CD4-positive, alpha-beta T cell (primary cell): ENCODE data around the gene NUMBL. TPM values are rescaled to one million over a fixed set of nuclear protein-coding genes. Genes with fewer than 3 reads are reported as not detected.

Source experiments
- ATAC-seq: fragments of 200-7000 bp; cut with Tn5 transposase; one replicate; pipeline ENCODE4 v1.10.0; 2022; ENCODE audit warnings: mild to moderate bottlenecking; ENCODE audit not compliant: poor library complexity
- CTCF ChIA-PET: fragments of 350-600 bp; sonication (Branson Sonifier 250); formaldehyde crosslinking; loops from one replicate; lab custom pipeline; 2021; ENCODE audit warnings: antibody characterized with exemption, inconsistent platforms; lab: Charles Lee
- POLR2A ChIA-PET: fragments of 350-600 bp; sonication (Branson Sonifier 250); formaldehyde crosslinking; loops from one replicate; lab custom pipeline; 2021; ENCODE audit warnings: antibody characterized with exemption, inconsistent platforms; lab: Charles Lee
- DNase-seq, 14 experiments: peaks; one replicate each; pipeline ENCODE4 v3.0.0-alpha.2; 2013 to 2020; ENCODE audit warnings: mixed read lengths in 2 of 14
- H3K27ac ChIP-seq, 2 donors: one replicate each; pipeline versions ENCODE4 v1.5.1 to v1.7.0; 2013; ENCODE audit warnings: low read length in 2 of 2, low read depth in 1 of 2, mild to moderate bottlenecking in 1 of 2
- H3K27me3 ChIP-seq, 2 experiments: 1 replicate in 1 of 2; 2 replicates in 1 of 2; pipeline versions ENCODE4 v1.6.1 to v1.7.0; 2013; ENCODE audit warnings: low read length in 2 of 2, control low read depth in 1 of 2, mild to moderate bottlenecking in 1 of 2, moderate library complexity in 1 of 2; ENCODE audit not compliant: insufficient read depth in 2 of 2, control insufficient read depth in 1 of 2
- H3K36me3 ChIP-seq: one replicate; pipeline ENCODE4 v1.6.1; 2013; ENCODE audit warnings: low read length, control low read depth; ENCODE audit not compliant: insufficient read depth
- H3K4me1 ChIP-seq: one replicate; pipeline ENCODE4 v1.6.1; 2013; ENCODE audit warnings: low read length, control low read depth; ENCODE audit not compliant: insufficient read depth
- H3K4me3 ChIP-seq: one replicate; pipeline ENCODE4 v1.5.1; 2013; ENCODE audit warnings: mild to moderate bottlenecking, low read length, moderate library complexity
- H3K9me3 ChIP-seq, 2 experiments: 1 replicate in 1 of 2; 2 replicates in 1 of 2; pipeline versions ENCODE4 v1.6.1 to v1.7.0; 2013; ENCODE audit warnings: low read length in 2 of 2, mild to moderate bottlenecking in 2 of 2, control low read depth in 1 of 2, moderate library complexity in 1 of 2; ENCODE audit not compliant: control insufficient read depth in 1 of 2, insufficient read depth in 1 of 2
- H3K27ac Mint-ChIP-seq: one replicate; pipeline ENCODE4 v1.8.0; 2020; ENCODE audit warnings: mixed read lengths
- H3K27me3 Mint-ChIP-seq: one replicate; pipeline ENCODE4 v1.8.0; 2021; ENCODE audit warnings: mixed read lengths
- H3K36me3 Mint-ChIP-seq: one replicate; pipeline ENCODE4 v1.8.0; 2021; ENCODE audit warnings: low read depth, mixed read lengths
- H3K4me1 Mint-ChIP-seq: one replicate; pipeline ENCODE4 v1.8.0; 2021; ENCODE audit warnings: low read depth, mixed read lengths
- H3K4me3 Mint-ChIP-seq: one replicate; pipeline ENCODE4 v1.8.0; 2020; ENCODE audit warnings: mild to moderate bottlenecking, mixed read lengths
- H3K9me3 Mint-ChIP-seq: one replicate; pipeline ENCODE4 v1.8.0; 2020; ENCODE audit warnings: mixed read lengths
- CTCF ChIP-seq: fragments of 200-600 bp; IDR thresholded peaks from one replicate; pipeline ENCODE4 v1.8.0; 2022; ENCODE audit warnings: antibody characterized with exemption, mild to moderate bottlenecking
- intact Hi-C, 2 experiments: fragments of 100-400 bp; cut with DNase I in 1 of 2; cut with micrococcal nuclease in 1 of 2; formaldehyde crosslinking; loops; one replicate each; pipeline versions ENCODE4 v1.15.1 to v1.9.0; 2023 to 2025; cut with DNase I, micrococcal nuclease
- total RNA-seq, 174 experiments: library from RNA in 2 of 174; stranded (reverse) in 2 of 174; gene quantifications; one replicate each; pipeline ENCODE4 v1.2.3 and lab custom pipeline; 2021 to 2026

Gene NUMBL
- total RNA-seq, 2 experiments from 2014 or later = 5.2 to 5.4 TPM

- Histone ChIP-seq H3K36me3 (peaks cover 62% of the 10 kb centered on the region), H3K27ac (no peak overlapping the region), H3K4me1 (no peaks in the 10 kb centered on the region), H3K27me3 (no peaks in the 10 kb centered on the region), H3K4me3 (no peak overlapping the region), H3K9me3 (no peaks in the 10 kb centered on the region)
- intact Hi-C loops = no loop called here
- H3K27ac Mint-ChIP-seq = no peak overlapping the region
- H3K4me1 Mint-ChIP-seq = no peaks in the 10 kb centered on the region
- no peaks in the 10 kb centered on the region for H3K27me3 Mint-ChIP-seq
- TF ChIP-seq CTCF = no peak
- DNase-seq (no peak), ATAC-seq (no peak)
- H3K4me3 Mint-ChIP-seq = no peak overlapping the region
- ChIA-PET POLR2A (no interaction called here), CTCF (interaction anchor here (0.6 kb wide), 1 partner anchor 926 kb away, joined by 3 read pairs; no protein-coding TSS in a partner anchor)
- H3K9me3 Mint-ChIP-seq = no peaks in the 10 kb centered on the region
- peaks cover 58% of the 10 kb centered on the region for H3K36me3 Mint-ChIP-seq
Observed at GRCh38 chr19:40701758-40702157, 11.3 kb upstream of the NUMBL start.

- TF ChIP-seq CTCF = no peak
- Mint-ChIP-seq H3K27me3 (no peaks in the 10 kb centered on the region), H3K9me3 (no peaks in the 10 kb centered on the region), H3K4me1 (no peaks in the 10 kb centered on the region), H3K36me3 (peaks cover 52% of the 10 kb centered on the region), H3K27ac (no peak overlapping the region), H3K4me3 (no peak overlapping the region)
- H3K4me1 ChIP-seq = no peaks in the 10 kb centered on the region
- H3K27me3 ChIP-seq = no peaks in the 10 kb centered on the region
- ChIA-PET POLR2A (interaction anchor here (0.6 kb wide), 1 partner anchor 72 kb away, joined by 3 read pairs; no protein-coding TSS in a partner anchor), CTCF (no interaction called here)
- H3K36me3 ChIP-seq = peaks cover 55% of the 10 kb centered on the region
- intact Hi-C loops = no loop called here
- no peaks in the 10 kb centered on the region for H3K9me3 ChIP-seq
- H3K4me3 ChIP-seq = no peak overlapping the region
- H3K27ac ChIP-seq = no peak overlapping the region
- DNase-seq (no peak), ATAC-seq (no peak)
Observed at GRCh38 chr19:40700083-40700482, 9.6 kb upstream of the NUMBL start.

- Mint-ChIP-seq H3K27me3 (no peaks in the 10 kb centered on the region), H3K4me1 (no peaks in the 10 kb centered on the region), H3K4me3 (no peak overlapping the region), H3K27ac (no peak overlapping the region), H3K9me3 (no peaks in the 10 kb centered on the region), H3K36me3 (peaks cover 33% of the 10 kb centered on the region)
- DNase-seq = no peak
- no peak overlapping the region for H3K4me3 ChIP-seq
- H3K36me3 ChIP-seq = peaks cover 31% of the 10 kb centered on the region
- H3K9me3 ChIP-seq = no peaks in the 10 kb centered on the region
- POLR2A ChIA-PET = no interaction called here
- no peak for TF ChIP-seq CTCF
- no peak for ATAC-seq
- H3K27me3 ChIP-seq = no peaks in the 10 kb centered on the region
- intact Hi-C loops = no loop called here
- CTCF ChIA-PET = no interaction called here
- no peaks in the 10 kb centered on the region for H3K4me1 ChIP-seq
- H3K27ac ChIP-seq = no peak overlapping the region
Observed at GRCh38 chr19:40697007-40697406, 6.6 kb upstream of the NUMBL start.
